ENCODE measurements around the gene GRK2. TPM values are rescaled to one million over a fixed set of nuclear protein-coding genes. Genes with fewer than 3 reads are reported as not detected.

GRK2 gene
- total RNA-seq, 1 donor from 2014 or later: 43.1 TPM

GRCh38 chr11:67289651-67290479 is 23.6 kb downstream of the GRK2 start:
- peak; percentile 86 for DNase-seq (ENCODE audit: low spot score)
- intact Hi-C loops (cut with DNase I): loop anchor here (2.0 kb wide), 2 partner anchors 23 to 27 kb away; partner anchors contain the start of gene GRK2

GRCh38 chr11:67290801-67291200 is 24.5 kb downstream of the GRK2 start:
- DNase-seq (ENCODE audit: low spot score): peak; percentile 75
- intact Hi-C loops (cut with DNase I): no loop called here

- DNase-seq (ENCODE audit: low spot score): no peak
- intact Hi-C loops (cut with DNase I): no loop called here
Measured at GRCh38 chr11:67291481-67292381, 25.5 kb downstream of the GRK2 start.

DNA sequence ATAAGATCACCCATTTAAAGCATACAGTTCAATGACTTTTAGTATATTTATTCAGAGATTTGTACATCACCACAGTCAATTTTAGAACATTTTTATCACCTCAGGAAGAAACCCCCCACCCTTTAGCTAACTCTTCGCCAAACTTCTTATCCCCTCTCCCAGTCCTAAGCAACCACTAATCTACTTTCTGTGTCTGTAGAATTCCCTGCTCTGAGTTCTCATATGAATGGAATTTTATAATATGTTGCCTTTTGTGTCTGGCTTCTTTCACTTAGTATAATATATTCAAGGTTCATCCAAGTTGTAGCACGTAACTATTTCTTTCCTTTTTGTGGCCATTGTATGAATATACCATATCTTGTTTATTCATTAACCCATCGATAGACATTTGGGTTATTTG is 26.4 kb downstream of the GRK2 start:
- no peak for DNase-seq (ENCODE audit: low spot score)
- intact Hi-C loops (cut with DNase I): no loop called here

GRCh38 chr11:67293090-67293489 is 26.8 kb downstream of the GRK2 start:
- no peak for DNase-seq (ENCODE audit: low spot score)
- intact Hi-C loops (cut with DNase I): no loop called here

- intact Hi-C loops (cut with DNase I): no loop called here
- no peak for DNase-seq (ENCODE audit: low spot score)
Measured at GRCh38 chr11:67295846-67296245, 29.6 kb downstream of the GRK2 start.

DNA sequence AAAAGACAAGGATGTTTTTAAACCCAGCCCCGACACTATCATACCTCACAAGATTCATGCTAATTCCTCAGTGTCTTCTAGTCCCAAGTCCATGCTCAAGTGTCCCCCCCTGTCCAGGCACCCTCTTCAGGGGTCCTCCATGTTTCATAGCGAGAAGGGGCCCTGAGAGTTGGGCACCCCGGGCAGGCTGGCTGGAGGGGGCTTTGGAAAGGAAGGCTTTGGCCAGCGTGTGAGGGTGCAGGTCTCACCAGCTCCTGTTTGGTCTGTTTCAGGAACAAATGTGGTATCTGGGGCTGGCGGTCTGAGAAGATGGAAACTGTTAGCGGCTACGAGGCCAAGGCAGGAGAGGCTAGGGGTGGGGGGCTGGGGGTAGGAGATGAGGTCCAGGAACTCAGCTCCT is 32.5 kb downstream of the GRK2 start:
- intact Hi-C loops (cut with DNase I): no loop called here
- no peak for DNase-seq (ENCODE audit: low spot score)

DNA sequence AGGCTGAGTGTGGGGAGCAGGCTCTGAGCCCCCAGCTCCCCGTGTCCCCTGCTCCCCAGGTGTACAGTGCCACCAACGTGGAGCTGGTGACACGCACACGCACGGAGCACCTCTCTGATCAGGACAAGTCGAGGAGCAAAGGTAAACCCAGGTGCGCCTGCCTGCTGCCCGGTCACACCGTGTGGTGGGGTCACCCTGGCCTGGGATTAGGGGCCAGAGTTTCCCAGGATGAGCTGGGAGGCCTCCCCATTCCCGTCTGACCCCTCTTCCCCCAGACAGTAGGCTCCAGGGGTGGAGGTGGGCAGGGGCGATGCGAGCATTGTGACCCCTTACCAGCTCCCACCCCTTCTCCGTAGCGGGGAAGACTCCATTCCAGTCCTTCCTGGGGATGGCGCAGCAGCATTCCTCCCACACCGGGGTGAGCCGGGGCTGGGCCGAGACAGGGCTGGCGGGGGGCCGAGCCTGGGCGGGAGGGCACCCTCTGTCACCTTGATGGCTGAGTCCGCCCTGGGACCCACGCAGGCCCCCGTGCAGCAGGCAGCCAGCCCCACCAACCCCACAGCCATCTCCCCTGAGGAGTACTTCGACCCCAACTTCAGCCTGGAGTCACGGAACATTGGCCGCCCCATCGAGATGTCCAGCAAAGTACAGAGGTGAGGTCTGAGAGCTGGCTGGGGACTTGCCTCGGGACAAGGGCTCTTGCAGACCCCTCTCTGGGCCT is 33.4 kb downstream of the GRK2 start:
- peak; percentile 59 for DNase-seq (ENCODE audit: low spot score)

GRCh38 chr11:67300256-67300755 is 34.0 kb downstream of the GRK2 start:
- peak; percentile 57 for DNase-seq (ENCODE audit: low spot score)
- intact Hi-C loops (cut with DNase I): loop anchor here (5.0 kb wide), 1 partner anchor 33 kb away; the partner anchor contains the start of gene GRK2

More for the DNA sequence above, 33.4 kb downstream of the GRK2 start:
- intact Hi-C loops (cut with DNase I): loop anchor here (5.0 kb wide), 1 partner anchor 32 kb away; the partner anchor contains the start of gene GRK2

GRCh38 chr11:67300756-67301312 is 34.6 kb downstream of the GRK2 start:
- peak; percentile 63 for DNase-seq (ENCODE audit: low spot score)
- intact Hi-C loops (cut with DNase I): loop anchor here (5.0 kb wide), 1 partner anchor 34 kb away; the partner anchor contains the start of gene GRK2

DNA sequence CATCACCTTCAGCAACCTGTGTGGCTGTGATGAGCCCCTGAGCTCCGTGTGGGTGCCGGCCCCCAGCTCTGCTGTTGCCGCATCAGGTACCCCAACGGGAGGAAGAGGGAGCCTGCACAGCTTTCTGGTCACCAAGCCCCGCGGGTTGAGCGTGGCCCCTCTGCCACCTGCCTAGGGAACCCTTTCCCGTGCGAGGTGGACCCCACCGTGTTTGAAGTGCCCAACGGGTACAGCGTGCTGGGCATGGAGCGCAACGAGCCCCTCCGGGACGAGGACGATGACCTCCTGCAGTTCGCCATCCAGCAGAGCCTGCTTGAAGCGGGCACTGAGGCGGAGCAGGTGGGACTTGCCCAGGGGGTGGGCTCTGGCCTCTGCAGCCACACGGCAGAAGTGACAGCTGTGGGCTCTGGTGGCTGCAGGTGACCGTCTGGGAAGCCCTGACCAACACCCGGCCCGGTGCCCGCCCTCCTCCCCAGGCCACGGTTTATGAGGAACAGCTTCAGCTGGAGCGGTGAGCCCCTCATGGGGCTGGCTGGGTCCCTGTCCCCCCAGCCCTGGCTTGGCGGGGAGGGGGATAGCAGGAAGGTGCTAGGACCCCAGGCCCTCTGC is 35.1 kb downstream of the GRK2 start:
- intact Hi-C loops (cut with DNase I): loop anchor here (5.0 kb wide), 1 partner anchor 34 kb away; the partner anchor contains the start of gene GRK2
- peak; percentile 69 for DNase-seq (ENCODE audit: low spot score)

DNA sequence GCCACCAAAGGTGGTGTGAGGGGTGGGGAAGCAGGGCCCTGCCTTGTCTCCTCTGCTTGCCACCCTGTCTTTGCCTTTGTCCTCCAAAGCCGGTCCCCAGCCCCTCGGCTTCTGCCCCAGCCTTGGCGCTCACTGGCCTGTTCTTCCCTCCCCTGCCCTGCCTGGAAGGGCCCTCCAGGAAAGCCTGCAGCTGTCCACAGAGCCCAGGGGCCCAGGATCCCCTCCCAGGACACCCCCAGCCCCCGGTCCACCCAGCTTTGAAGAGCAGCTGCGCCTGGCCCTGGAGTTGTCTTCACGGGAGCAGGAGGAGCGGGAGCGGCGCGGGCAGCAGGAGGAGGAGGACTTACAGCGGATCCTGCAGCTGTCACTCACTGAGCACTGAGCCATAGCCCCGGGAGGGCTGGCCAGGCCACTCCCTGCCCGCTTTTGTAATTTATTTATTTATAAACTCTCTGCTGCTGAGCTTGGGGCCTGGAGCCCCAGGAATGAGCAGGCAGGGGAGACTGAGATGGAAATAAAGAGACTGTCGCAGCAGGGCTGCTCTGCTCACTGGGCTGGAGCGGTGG is 35.8 kb downstream of the GRK2 start:
- peak; percentile 80 for DNase-seq (ENCODE audit: low spot score)
- intact Hi-C loops (cut with DNase I): loop anchor here (2.0 to 5.0 kb wide), 2 partner anchors 15 to 35 kb away; partner anchors contain the start of gene GRK2

GRCh38 chr11:67302571-67303131 is 36.4 kb downstream of the GRK2 start:
- DNase-seq (ENCODE audit: low spot score): peak; percentile 78
- intact Hi-C loops (cut with DNase I): loop anchor here (2.0 to 5.0 kb wide), 2 partner anchors 14 to 35 kb away; partner anchors contain the start of gene GRK2

DNA sequence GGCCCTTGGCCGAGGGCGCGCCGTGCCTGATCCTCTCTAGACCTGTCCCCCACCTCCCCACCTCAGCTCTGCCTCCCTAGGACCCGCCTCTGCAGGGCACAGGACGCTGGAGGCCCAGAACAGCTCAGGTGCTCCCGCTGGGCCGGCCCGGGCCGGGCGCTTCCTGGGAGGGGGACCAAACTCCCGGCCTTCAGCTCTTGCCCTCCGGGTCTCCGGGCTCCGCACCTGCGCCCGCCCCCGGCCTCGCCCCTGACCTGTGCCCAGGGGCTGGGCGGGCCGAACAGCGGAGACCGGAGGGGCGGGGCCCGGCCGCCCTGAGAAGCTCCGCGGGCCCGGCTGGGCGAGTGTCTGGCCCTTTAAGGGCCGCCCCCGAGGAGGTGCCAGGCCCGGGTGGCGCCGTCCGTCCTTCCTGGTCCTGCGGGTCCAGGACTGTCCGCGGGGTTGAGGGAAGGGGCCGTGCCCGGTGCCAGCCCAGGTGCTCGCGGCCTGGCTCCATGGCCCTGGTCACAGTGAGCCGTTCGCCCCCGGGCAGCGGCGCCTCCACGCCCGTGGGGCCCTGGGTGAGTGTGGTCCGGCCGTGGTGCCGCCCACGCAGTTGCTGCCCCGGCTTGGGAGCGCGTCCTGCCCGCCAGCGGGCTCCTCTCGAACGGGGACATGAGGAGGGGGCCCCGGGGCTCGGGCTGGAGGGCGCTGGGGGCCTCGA is 37.0 kb downstream of the GRK2 start, which contains the start of gene SSH3:
TSS of gene SSH3 (plus strand) at position 399 of the 703 bp plus-strand sequence. CDS start at position 495, 96 bp downstream.
- intact Hi-C loops (cut with DNase I): loop anchor here (2.0 to 5.0 kb wide), 2 partner anchors 14 to 36 kb away; partner anchors contain the start of gene GRK2
- peak; percentile 94 for DNase-seq (ENCODE audit: low spot score)

DNA sequence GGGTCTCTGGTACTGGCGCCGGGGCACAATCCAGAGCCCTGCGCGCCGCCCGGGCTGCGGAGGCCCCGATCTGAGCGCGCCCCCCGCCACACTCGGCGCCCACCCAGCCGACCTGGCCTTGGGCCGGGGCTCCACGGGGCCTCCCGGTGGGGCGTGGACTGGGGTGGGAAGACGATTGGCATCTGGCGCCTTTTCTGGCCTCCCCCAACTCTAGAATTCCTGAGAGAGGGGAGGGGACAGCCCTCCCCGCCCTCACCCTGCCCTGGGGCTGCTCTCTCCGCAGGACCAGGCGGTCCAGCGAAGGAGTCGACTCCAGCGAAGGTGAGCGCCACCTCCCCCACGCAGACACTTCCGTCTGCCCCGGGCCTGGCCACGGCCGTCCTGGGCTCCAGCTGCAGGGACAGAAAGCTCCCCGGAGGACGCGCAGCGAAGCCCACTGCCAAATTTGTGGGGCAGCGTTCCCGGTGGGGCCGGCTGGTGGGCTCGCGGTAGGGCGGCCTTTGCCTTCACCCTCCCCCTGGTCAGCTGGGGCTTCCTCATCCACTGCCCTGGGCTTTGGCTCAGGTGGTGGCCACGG is 37.6 kb downstream of the GRK2 start:
- peak; percentile 80 for DNase-seq (ENCODE audit: low spot score)
- intact Hi-C loops (cut with DNase I): loop anchor here (2.0 to 5.0 kb wide), 2 partner anchors 13 to 37 kb away; partner anchors contain the start of gene GRK2

GRCh38 chr11:67304511-67305113 is 38.3 kb downstream of the GRK2 start:
- intact Hi-C loops (cut with DNase I): loop anchor here (5.0 kb wide), 1 partner anchor 37 kb away; the partner anchor contains the start of gene GRK2
- no peak for DNase-seq (ENCODE audit: low spot score)

All from cardiac septum (tissue), 1 donor.